Hepatocyte (in vitro differentiated cells): ENCODE results near the gene SH3RF3. TPM values are rescaled to one million over a fixed set of nuclear protein-coding genes. Genes with fewer than 3 reads are reported as not detected.

Experiments
- DNase-seq: peaks from one replicate; pipeline ENCODE4 v3.0.0-alpha.2; 2016; ENCODE audit warnings: low spot score
- H2AFZ ChIP-seq: fragments of 200-600 bp; sonication (generic); 2 replicates; pipeline ENCODE4 v1.6.0; 2016; ENCODE audit warnings: antibody characterized with exemption, mild to moderate bottlenecking
- H3K27ac ChIP-seq: fragments of 200-600 bp; sonication (generic); 2 replicates; pipeline ENCODE4 v1.5.1; 2016; ENCODE audit warnings: mild to moderate bottlenecking
- H3K27me3 ChIP-seq: fragments of 200-600 bp; sonication (generic); 2 replicates; pipeline ENCODE4 v1.6.1; 2016
- H3K36me3 ChIP-seq: fragments of 200-600 bp; sonication (generic); replicated peaks from 2 replicates; pipeline ENCODE4 v1.5.1; 2016; ENCODE audit warnings: low read depth; ENCODE audit not compliant: insufficient read depth
- H3K4me1 ChIP-seq: fragments of 200-600 bp; sonication (generic); 2 replicates; pipeline ENCODE4 v1.5.1; 2016; ENCODE audit warnings: mild to moderate bottlenecking, moderate library complexity; ENCODE audit not compliant: insufficient read depth
- H3K4me2 ChIP-seq: fragments of 200-600 bp; sonication (generic); 2 replicates; pipeline ENCODE4 v1.6.0; 2016
- H3K4me3 ChIP-seq: fragments of 200-600 bp; sonication (generic); 2 replicates; pipeline ENCODE4 v1.5.1; 2016; ENCODE audit warnings: mild to moderate bottlenecking
- H3K79me2 ChIP-seq: fragments of 200-600 bp; sonication (generic); 2 replicates; pipeline ENCODE4 v1.6.0; 2017; ENCODE audit warnings: mild to moderate bottlenecking
- H3K9me2 ChIP-seq: fragments of 200-600 bp; sonication (generic); replicated peaks from 2 replicates; pipeline ENCODE4 v1.6.0; 2017; ENCODE audit warnings: mild to moderate bottlenecking; ENCODE audit not compliant: insufficient read depth
- H3K9me3 ChIP-seq: fragments of 200-600 bp; sonication (generic); 2 replicates; pipeline ENCODE4 v1.5.1; 2016; ENCODE audit warnings: low read depth, mild to moderate bottlenecking
- H4K20me1 ChIP-seq: fragments of 200-600 bp; sonication (generic); 2 replicates; pipeline ENCODE4 v1.6.0; 2016; ENCODE audit warnings: mild to moderate bottlenecking; ENCODE audit not compliant: insufficient read depth, poor library complexity, severe bottlenecking
- CTCF ChIP-seq: fragments of 200-600 bp; sonication (generic); IDR thresholded peaks from 2 replicates; pipeline ENCODE4 v1.5.1; 2016; ENCODE audit warnings: antibody characterized with exemption, mild to moderate bottlenecking; ENCODE audit not compliant: poor library complexity
- EZH2 ChIP-seq: fragments of 200-600 bp; sonication (generic); IDR thresholded peaks from 2 replicates; pipeline ENCODE4 v1.6.1; 2016; ENCODE audit warnings: antibody characterized with exemption, mild to moderate bottlenecking, borderline replicate concordance
- EZH2phosphoT487 ChIP-seq: fragments of 200-600 bp; sonication (generic); IDR thresholded peaks from one replicate; pipeline ENCODE4 v1.6.1; 2018; ENCODE audit warnings: antibody characterized with exemption, mild to moderate bottlenecking, low read depth, moderate library complexity; ENCODE audit not compliant: unreplicated experiment, severe bottlenecking
- WGBS: methylation state at CpG from one replicate; pipeline ENCODE4 v1.1.6; 2016; ENCODE audit warnings: low lambda C conversion rate; ENCODE audit errors: missing lambda C conversion rate; 5-methylcytosine and 5-hydroxymethylcytosine counted together
- polyA plus RNA-seq: library from polyadenylated mRNA; unstranded; fragments of >200 nt; fragmentation: Nextera tagmentation; extraction: Ambion mirVana; gene quantifications from 2 replicates; pipeline ENCODE4 v1.2.1, GENCODE V29; 2016
- total RNA-seq: library from RNA; depleted of rRNA; stranded (reverse); fragments of >200 nt; gene quantifications from 2 replicates; pipeline ENCODE4 v1.2.3, GENCODE V29; 2014

SH3RF3 gene
- total and polyA plus RNA-seq, 2 experiments from 2014 or later = 1.9 to 2.1 TPM

- no peak for DNase-seq
- no peak for TF ChIP-seq EZH2phosphoT487
- no peak for TF ChIP-seq CTCF
- TF ChIP-seq EZH2 = no peak
- H3K9me2 ChIP-seq = no peaks in the 10 kb centered on the region
- no peak overlapping the region for H3K4me3 ChIP-seq
- no peaks in the 10 kb centered on the region for H3K9me3 ChIP-seq
- H3K27me3 ChIP-seq = no peaks in the 10 kb centered on the region
- no peaks in the 10 kb centered on the region for H4K20me1 ChIP-seq
- H3K4me2 ChIP-seq = no peak overlapping the region
- no peak overlapping the region for H2AFZ ChIP-seq
- no peaks in the 10 kb centered on the region for H3K79me2 ChIP-seq
- no peaks in the 10 kb centered on the region for H3K4me1 ChIP-seq
- H3K36me3 ChIP-seq = no peaks in the 10 kb centered on the region
- WGBS = 86% methylated on average over 10 of the region's 10 CpGs
- no peak overlapping the region for H3K27ac ChIP-seq
Observed at GRCh38 chr2:109433486-109433885, 304.5 kb downstream of the SH3RF3 start.

- WGBS = 95% methylated on average over 10 of the region's 10 CpGs
Observed at GRCh38 chr2:109433926-109434325, 304.9 kb downstream of the SH3RF3 start.

GRCh38 chr2:109434351-109434750 lies 305.3 kb downstream of the SH3RF3 start:
- H2AFZ ChIP-seq = no peak overlapping the region
- no peaks in the 10 kb centered on the region for H3K27me3 ChIP-seq
- TF ChIP-seq EZH2 (no peak), EZH2phosphoT487 (no peak), CTCF (no peak)
- no peaks in the 10 kb centered on the region for H3K9me3 ChIP-seq
- DNase-seq = peak; percentile 46
- H3K4me2 ChIP-seq = no peak overlapping the region
- no peaks in the 10 kb centered on the region for H3K9me2 ChIP-seq
- no peaks in the 10 kb centered on the region for H3K4me1 ChIP-seq
- H3K4me3 ChIP-seq = no peak overlapping the region
- H3K27ac ChIP-seq = peak overlapping the region; percentile 3
- H3K36me3 ChIP-seq = no peaks in the 10 kb centered on the region
- no peaks in the 10 kb centered on the region for H3K79me2 ChIP-seq
- no peaks in the 10 kb centered on the region for H4K20me1 ChIP-seq
- WGBS = 92% methylated on average over 9 of the region's 9 CpGs

More at GRCh38 chr2:109433926-109434325, 304.9 kb downstream of the SH3RF3 start:
- Histone ChIP-seq H2AFZ (no peak overlapping the region), H3K4me2 (no peak overlapping the region), H3K27ac (peak overlapping the region; percentile 3), H3K9me3 (no peaks in the 10 kb centered on the region), H3K4me1 (no peaks in the 10 kb centered on the region), H3K27me3 (no peaks in the 10 kb centered on the region), H3K4me3 (no peak overlapping the region), H4K20me1 (no peaks in the 10 kb centered on the region), H3K79me2 (no peaks in the 10 kb centered on the region), H3K36me3 (no peaks in the 10 kb centered on the region), H3K9me2 (no peaks in the 10 kb centered on the region)
- DNase-seq = no peak
- no peak for TF ChIP-seq EZH2phosphoT487

GRCh38 chr2:109435066-109435690 lies 306.2 kb downstream of the SH3RF3 start:
- no peaks in the 10 kb centered on the region for H3K9me2 ChIP-seq
- H3K79me2 ChIP-seq = no peaks in the 10 kb centered on the region
- H3K4me2 ChIP-seq = no peak overlapping the region
- no peaks in the 10 kb centered on the region for H3K4me1 ChIP-seq
- H3K9me3 ChIP-seq = no peaks in the 10 kb centered on the region
- no peaks in the 10 kb centered on the region for H4K20me1 ChIP-seq
- no peak for TF ChIP-seq EZH2phosphoT487
- no peak for TF ChIP-seq CTCF
- no peak for TF ChIP-seq EZH2
- H3K36me3 ChIP-seq = no peaks in the 10 kb centered on the region
- 96% methylated on average over 11 of the region's 11 CpGs for WGBS
- no peak for DNase-seq
- no peak overlapping the region for H2AFZ ChIP-seq
- H3K4me3 ChIP-seq = no peak overlapping the region
- no peak overlapping the region for H3K27ac ChIP-seq
- no peaks in the 10 kb centered on the region for H3K27me3 ChIP-seq
